NCI-H2171 (cell line): ENCODE data around the gene CST9L.

ENCODE experiments used
- DNase-seq: peaks from one replicate; lab custom pipeline; 2025; lab: John Stamatoyannopoulos, UW

Gene CST9L

DNA sequence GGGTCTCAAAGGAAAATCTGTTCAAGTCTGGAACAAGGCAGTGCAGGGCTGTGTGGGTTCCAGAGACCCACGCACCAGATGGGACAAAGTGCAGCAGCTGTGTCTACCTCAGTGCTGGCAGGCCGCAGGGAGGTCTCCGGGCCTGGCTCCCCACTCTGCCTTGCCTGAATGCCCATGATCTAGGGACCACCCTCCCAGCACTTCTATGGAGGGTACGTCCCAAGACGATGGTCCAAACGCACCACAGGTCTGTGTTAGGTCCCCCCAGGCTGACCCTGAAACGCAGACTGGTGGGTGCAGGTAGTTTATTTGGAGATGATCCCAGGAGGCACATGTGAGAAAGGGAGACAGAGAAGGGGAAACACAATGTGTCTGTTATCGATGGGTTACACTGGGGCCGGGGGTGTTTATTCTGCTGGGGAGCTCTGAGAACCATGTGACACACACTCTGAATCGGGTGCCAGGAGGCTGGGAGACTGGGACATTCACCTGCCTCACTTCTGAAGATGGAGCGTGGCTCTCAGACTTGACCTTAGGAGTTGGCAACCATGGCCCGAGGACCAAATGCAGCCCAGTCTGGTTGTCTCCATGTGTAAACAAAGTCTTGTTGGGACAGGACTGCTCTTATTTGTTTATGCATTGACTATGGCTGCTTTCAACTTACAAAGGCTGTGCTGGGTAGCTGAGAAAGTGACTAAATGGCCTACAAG lies 21.7 kb downstream of the CST9L start:
- DNase-seq = no peak

DNA sequence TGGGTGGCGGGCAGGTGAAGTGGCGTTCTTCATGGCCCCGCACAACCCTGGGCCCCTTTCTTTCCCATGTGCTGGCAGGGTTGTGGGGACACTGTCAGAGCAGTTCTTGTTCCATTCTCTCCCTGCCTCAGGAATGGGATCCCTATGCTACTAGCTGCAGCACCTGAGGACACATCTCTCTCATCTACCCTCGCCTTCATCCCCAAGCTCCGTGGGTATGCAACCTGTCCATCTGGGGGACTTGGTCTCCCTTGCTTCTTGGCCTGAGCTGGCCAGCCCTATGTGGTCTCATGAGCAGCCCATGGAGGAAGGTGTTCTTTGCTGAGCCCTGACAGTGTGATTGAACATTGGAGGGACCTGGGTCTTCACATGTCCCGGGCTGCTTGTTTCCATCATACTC lies 24.2 kb downstream of the CST9L start:
- no peak for DNase-seq

DNA sequence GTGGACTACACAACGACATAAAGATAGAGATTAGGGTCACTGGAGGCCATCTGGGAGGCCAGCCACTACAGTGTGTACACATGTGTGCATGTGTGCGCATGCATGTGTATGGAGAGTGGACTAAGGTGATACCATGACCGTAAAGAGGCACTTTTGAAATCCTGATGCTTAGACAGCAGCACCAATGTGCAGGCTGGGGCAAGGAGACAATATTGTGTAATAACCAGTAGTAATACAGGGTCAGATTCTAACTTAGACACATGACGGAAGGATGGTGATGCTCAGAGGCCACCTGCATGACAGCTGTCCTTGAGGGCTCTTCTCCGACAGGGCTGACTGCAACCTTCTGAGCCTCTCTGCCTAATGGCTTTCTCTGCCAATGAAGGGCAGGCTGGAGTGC lies 25.5 kb downstream of the CST9L start:
- no peak for DNase-seq

DNA sequence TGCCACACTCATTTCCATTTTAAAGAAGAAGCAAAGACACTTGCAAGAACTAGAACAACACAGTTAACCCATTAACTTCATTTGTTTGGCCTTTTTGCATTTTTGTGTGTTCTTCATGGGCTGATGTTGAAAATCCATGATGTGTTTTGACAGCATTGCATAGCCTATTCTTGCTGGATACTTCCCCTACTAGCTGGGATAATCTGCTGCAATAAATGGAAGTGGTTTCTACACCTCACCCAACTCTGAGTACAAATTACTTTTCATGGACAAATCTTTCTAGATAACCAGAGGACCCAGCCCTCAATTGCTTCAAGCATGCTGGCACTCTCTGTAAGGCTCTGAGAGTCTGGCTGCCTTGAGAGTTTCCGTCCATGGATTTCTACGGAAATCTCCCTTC lies 26.5 kb downstream of the CST9L start:
- DNase-seq = no peak

DNA sequence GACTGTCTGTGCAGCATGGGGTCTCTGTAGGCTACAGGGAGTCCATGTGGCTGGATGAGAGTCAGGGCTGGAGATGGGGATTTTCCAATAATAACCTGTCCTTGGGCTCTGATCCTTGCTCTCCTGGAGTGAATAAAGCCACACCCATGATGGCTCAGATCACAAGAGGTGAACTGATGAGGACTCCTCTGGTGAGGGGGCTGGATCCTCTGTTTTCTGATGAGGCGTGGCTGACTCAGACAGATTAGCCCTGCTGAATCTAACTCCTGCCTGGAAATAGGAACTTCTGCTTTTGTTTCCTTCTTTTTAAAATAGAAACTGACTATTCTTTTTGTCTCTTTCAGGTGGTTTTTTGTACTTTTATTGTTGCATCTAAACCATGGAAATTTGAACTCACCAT lies 27.0 kb downstream of the CST9L start:
- no peak for DNase-seq

GRCh38 chr20:23540624-23541023 lies 27.7 kb downstream of the CST9L start:
- DNase-seq = no peak

DNA sequence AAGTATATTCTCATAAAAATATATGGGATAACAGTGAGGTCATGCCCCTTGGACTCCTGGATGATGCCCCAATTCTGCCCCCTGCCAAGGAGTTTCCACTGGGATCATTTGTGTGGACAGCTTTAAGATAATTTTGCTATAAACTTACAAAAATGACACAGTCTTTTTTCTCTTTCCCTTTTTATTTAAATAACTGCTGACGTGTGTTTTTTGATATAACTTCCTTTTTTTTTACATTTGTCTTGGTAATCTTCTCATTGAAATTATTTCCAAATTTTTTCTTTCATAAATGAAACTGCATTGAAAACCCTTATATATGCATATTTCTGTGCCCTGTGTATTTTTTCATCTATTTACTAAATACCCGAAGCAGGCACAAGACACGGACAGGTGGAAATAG lies 31.3 kb downstream of the CST9L start:
- no peak for DNase-seq

DNA sequence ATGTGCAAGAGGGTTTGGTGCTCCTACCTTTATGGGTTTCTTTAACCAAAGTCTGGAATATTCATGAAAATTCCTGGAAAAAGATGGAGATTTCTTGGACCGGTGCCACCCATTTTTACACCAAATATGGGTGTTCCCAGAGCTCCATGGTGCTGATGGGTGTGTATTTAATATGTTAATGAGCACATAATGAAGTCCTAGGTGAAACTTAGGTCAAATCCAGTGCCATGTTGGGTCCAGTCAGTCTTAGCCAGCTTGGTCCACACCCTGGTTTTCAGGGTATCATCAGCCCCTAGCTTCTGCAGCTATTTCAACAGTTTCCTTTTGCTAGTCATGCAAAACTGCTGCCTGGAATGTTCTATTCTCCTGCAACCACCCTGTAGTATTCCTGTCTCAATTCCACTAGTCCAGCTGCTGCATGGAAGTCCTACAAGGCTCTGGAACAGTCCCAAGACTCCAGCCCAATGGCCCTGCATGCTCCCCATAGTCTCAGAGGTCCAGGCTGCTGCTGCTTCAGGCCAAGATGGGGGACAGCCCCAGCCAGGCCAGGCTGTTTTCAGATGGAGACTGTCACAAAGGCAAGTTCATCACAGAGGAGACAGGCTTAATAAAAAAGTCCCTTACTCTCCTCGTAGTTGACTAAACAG lies 31.8 kb downstream of the CST9L start:
- DNase-seq = no peak

DNA sequence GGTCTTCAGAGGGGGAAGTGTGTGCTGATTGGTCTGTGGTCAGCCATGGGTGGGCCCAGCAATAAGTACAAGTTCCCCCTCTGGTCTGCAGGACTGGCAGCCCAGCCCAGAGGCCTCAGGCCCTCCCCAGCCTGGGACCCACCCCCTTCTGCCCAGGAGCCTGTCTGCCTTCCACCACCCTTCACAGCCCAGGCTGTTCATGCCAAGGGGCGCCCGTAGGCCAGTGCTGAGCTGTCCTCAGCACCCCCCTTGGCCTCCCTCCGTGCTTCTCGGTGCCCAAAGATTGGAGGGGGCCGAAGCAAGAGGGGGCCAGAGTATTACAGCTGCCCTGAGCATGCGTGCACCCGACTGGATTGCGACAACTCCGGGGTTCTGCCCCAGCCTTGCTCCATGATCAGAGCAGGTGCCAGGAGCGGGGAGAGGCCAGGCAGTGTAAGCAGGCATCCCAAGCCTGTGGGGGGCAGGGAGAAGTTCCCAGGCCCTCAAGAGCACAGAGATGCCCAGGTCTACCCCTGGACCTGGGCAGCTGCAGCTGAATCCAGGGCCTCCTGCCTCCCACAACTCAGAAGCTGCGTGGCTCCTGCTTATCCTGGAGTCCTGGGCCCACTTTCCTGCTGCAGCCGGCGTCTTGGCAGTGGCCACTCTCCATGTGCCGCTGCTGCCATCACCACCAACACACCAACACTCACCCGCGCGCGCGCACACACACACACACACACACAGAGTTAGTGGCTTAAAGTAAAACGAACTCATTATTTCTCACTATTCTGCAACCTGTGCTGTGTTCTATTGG lies 33.3 kb downstream of the CST9L start:
- no peak for DNase-seq

DNA sequence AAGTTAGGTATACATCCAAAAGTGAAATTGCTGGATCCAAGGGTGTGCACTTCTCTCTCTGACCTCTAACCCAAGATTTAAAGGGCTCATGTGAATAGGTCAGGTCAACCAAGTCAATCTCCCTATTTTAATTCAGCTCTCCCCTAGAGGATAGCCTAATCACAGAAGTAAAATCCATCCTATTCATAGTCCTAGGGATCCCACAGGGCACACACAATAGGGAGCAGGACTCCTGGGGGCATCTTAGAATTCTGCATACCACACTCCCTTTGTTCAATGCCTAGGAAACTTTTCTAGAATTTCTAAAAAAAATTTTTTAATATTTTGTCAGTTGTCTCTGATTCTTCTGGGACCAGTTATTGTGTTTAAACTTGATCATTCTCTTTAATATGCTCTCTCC lies 35.1 kb downstream of the CST9L start:
- no peak for DNase-seq

- no peak for DNase-seq
Observed at GRCh38 chr20:23532533-23532932, 35.8 kb downstream of the CST9L start.

DNA sequence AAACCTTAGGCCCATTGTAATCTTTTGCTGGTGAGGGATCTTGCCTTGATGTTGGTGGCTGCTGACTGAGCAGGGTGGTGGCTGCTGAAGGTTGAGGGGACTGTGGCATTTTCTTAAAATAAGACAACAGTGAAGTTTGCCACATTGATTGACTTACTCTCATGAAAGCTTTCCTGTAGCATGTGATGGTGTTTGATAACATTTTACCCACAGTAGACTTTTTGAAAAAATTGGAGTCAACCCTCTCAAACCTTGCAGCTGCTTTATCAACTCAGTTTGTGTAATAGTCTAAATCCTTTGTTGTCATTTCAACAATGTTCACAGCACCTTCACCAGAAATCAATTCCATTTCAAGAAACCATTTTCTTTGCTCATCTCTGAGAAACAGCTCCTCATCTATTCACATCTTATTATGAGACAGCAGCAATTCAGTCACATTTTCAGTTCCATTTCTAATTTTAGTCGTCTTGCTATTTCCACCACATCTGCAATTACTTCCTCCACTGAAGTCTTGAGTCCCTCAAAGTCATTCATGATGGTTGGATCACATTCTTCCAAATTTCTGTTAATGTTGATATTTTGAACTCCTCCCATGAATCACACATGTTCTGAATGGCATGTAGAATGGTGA lies 37.2 kb downstream of the CST9L start:
- DNase-seq = no peak

DNA sequence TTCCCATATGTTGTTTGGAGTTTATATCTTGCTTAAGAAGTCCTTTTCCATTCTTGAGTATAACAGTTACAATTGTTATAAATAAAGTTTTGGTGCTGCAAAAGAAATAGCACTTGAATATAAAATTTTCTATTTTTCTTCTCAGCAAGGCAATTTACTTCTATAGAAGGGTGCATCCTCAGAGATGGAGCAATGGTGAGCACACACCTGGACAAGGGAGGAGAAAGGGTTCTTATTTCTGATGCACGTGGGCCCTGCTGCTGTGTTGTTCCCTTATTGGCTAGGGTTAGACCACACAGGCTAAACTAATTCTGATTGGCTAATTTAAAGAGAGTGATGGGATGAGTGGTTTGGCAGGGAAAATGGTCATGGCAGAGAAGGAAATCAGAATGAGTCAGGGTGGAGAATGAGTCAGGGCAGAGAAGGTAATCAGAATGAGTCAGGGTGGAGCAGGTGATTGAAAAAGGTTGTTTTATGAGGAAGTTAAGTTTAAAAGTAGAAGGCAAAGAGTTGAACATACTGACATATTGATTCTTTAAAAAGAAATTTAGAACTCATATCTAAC lies 39.3 kb downstream of the CST9L start:
- no peak for DNase-seq

DNA sequence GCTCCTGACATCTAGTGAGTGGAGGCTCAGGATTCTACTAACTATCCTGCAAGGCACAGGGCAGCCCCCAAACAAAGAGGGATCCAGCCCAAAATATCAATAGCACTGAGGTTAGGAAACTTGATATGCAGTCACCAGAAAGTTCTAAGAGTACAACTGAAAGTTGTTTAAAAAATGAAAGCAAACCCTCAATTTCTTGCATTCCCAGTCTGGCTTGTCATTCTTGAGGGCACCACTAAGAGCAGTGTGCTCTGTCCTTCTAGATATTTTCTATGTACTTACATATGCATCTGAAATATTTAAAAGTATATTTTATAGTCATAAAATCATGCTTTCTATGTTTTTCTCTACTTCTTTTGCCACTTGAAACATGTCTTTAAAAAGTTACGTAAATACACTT lies 41.4 kb downstream of the CST9L start:
- no peak for DNase-seq

DNA sequence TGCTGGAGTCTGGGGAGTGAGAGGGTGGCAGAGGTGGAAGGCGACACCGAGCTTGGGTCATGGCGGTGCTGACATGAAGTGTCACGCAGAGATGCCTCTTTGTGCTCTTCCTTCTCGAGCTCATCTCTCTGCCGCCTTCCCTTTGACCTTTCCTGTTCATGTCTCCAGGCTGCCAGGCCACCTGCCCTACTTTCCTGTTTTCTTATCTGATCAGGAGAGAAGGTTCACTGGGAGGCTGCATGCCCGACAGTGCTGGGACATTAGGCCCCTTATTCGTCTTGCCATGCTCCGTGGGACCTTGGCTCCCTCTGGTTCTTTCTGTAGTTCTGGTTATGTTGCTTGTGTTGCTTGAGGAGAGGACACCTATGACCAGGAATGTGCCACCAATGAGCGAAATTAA lies 44.1 kb downstream of the CST9L start:
- DNase-seq = no peak

DNA sequence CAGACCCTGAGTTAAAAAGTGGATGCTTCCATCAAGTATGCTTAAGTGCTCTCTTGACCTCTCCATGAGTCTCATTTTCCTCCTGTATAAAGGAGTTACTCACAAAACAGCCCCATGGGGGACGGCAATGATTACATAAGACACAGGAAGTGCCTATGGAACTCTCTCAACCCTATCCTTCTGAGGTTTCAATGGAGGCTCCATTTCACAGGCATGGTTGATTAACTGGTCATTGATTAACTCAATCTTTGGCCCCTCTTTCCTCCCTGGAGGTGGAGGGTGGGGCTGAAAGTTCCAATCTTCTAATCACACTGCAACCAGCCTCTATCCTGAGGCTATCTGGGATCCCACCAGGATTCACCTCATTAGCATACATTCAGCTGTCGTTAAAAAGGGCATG lies 48.1 kb downstream of the CST9L start:
- no peak for DNase-seq

- DNase-seq = no peak
Observed at GRCh38 chr20:23519556-23519955, 48.7 kb downstream of the CST9L start.

GRCh38 chr20:23517719-23518118 lies 50.6 kb downstream of the CST9L start:
- no peak for DNase-seq

DNA sequence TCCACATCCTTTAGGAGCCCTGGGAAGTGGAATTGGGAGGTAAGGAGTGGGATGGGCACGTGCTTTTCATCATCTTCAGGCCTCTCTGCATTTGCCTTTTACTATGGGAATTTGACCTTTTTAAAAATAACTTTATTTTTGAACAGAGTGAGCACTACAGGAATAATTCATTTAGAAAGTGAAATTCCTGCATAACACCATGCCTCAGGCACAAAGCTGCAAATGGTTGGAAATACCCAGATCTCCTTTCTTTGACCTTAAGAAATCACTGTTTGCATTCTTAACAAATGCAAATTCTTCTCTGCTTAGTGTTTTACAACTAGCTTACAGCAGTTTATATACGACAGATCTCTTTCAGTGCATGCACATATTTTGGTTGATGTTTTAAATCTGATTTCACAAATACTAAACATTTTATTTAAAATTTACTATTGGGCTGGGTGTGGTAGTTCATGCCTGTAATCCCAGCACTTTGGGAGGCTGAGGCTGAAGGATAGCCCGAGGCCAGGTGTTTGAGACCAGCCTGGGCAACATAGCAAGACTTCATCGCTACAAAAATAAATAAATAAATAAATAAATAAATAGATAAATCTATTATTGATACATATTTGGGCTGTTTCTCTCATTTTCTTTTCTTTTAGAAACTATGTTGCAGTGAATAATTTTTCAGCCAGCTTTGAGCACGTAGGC lies 52.9 kb downstream of the CST9L start:
- no peak for DNase-seq

DNA sequence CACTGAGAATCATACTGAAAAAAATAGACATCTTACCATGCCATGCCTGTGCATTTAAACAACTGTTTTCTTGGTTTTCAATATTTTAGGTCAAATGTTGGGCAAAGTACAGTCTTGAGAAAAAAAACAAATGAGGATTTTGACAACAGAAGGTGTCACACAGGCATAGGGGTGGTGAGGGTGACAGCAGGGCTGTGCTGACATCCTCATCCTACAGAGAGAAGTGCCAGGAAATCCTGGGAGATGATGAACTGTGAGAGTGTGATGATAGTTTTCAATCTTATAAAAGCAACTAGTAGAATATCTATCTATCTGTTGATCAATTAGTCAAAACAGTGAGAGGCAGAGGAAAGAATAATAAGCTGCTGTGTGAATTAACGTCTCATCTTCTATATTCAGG lies 53.4 kb downstream of the CST9L start:
- no peak for DNase-seq
